Neural progenitor cell (in vitro differentiated cells): ENCODE data around the gene SELENOM. TPM values are rescaled to one million over a fixed set of nuclear protein-coding genes. Genes with fewer than 3 reads are reported as not detected.

ENCODE experiments used
- DNase-seq: peaks from one replicate; pipeline ENCODE4 v3.0.0-alpha.2; 2016; ENCODE audit warnings: low spot score
- H2AFZ ChIP-seq: fragments of 200-600 bp; sonication (generic); replicated peaks from 2 replicates; pipeline ENCODE4 v1.6.1; 2016; ENCODE audit warnings: antibody characterized with exemption
- H3F3A ChIP-seq: fragments of 200-600 bp; sonication (generic); 2 replicates; pipeline ENCODE4 v1.6.1; 2016; ENCODE audit warnings: antibody characterized with exemption, low read depth
- H3K27ac ChIP-seq: fragments of 200-600 bp; sonication (generic); 2 replicates; pipeline ENCODE4 v1.5.1; 2016; ENCODE audit warnings: mild to moderate bottlenecking
- H3K27me3 ChIP-seq: fragments of 200-600 bp; sonication (generic); 2 replicates; pipeline ENCODE4 v1.6.1; 2016; ENCODE audit warnings: mild to moderate bottlenecking, moderate library complexity
- H3K36me3 ChIP-seq: fragments of 200-600 bp; sonication (generic); 2 replicates; pipeline ENCODE4 v1.5.1; 2016
- H3K4me1 ChIP-seq: fragments of 200-600 bp; sonication (generic); 2 replicates; pipeline ENCODE4 v1.6.1; 2016; ENCODE audit warnings: mixed run types
- H3K4me2 ChIP-seq: fragments of 200-600 bp; sonication (generic); 2 replicates; pipeline ENCODE4 v1.6.1; 2016
- H3K4me3 ChIP-seq: fragments of 200-600 bp; sonication (generic); 2 replicates; pipeline ENCODE4 v1.5.1; 2016
- H3K79me2 ChIP-seq: fragments of 200-600 bp; sonication (generic); 2 replicates; pipeline ENCODE4 v1.6.1; 2016; ENCODE audit warnings: low read depth
- H3K9ac ChIP-seq: fragments of 200-600 bp; sonication (generic); 2 replicates; pipeline ENCODE4 v1.6.1; 2016
- H3K9me3 ChIP-seq: fragments of 200-600 bp; sonication (generic); 2 replicates; pipeline ENCODE4 v1.5.1; 2016; ENCODE audit warnings: low read depth
- H4K20me1 ChIP-seq: fragments of 200-600 bp; sonication (generic); 2 replicates; pipeline ENCODE4 v1.6.1; 2016; ENCODE audit warnings: low read depth
- H3K27ac Mint-ChIP-seq: 3 replicates; pipeline ENCODE4 v1.8.0; 2021; ENCODE audit warnings: mixed read lengths
- H3K27me3 Mint-ChIP-seq: 2 replicates; pipeline ENCODE4 v1.8.0; 2022; ENCODE audit warnings: low read depth, mild to moderate bottlenecking, inconsistent platforms, moderate library complexity, mixed read lengths; ENCODE audit not compliant: insufficient read depth
- H3K36me3 Mint-ChIP-seq: 3 replicates; pipeline ENCODE4 v1.8.0; 2021; ENCODE audit warnings: mixed read lengths
- H3K4me1 Mint-ChIP-seq: 3 replicates; pipeline ENCODE4 v1.8.0; 2021; ENCODE audit warnings: mixed read lengths
- H3K4me3 Mint-ChIP-seq: 3 replicates; pipeline ENCODE4 v1.8.0; 2021; ENCODE audit warnings: mild to moderate bottlenecking, moderate library complexity, mixed read lengths
- H3K9me3 Mint-ChIP-seq: 3 replicates; pipeline ENCODE4 v1.8.0; 2020; ENCODE audit warnings: mixed read lengths
- CTCF ChIP-seq: fragments of 200-600 bp; sonication (generic); IDR thresholded peaks from 2 replicates; pipeline ENCODE4 v1.5.1; 2017; ENCODE audit warnings: antibody characterized with exemption, mild to moderate bottlenecking
- EZH2 ChIP-seq: fragments of 200-600 bp; sonication (generic); IDR thresholded peaks from 2 replicates; pipeline ENCODE4 v1.6.1; 2017; ENCODE audit warnings: antibody characterized with exemption, mild to moderate bottlenecking, moderate library complexity
- EZH2phosphoT487 ChIP-seq: fragments of 200-600 bp; sonication (generic); IDR thresholded peaks from 2 replicates; pipeline ENCODE4 v1.6.1; 2017; ENCODE audit warnings: antibody characterized with exemption
- total RNA-seq: library from RNA; depleted of rRNA; stranded (reverse); fragments of >200 nt; gene quantifications from 2 replicates; pipeline ENCODE4 v1.2.3, GENCODE V29; 2015; ENCODE audit warnings: low replicate concordance

Gene SELENOM
- total RNA-seq, 1 donor from 2014 or later = 7.4 TPM

- Mint-ChIP-seq H3K9me3 (peaks cover 6% of the 10 kb centered on the region), H3K27me3 (peaks cover 13% of the 10 kb centered on the region), H3K4me1 (peaks cover 25% of the 10 kb centered on the region), H3K4me3 (no peak overlapping the region), H3K36me3 (peaks cover 3% of the 10 kb centered on the region), H3K27ac (no peak overlapping the region)
- no peaks in the 10 kb centered on the region for H3K79me2 ChIP-seq
- H3K4me2 ChIP-seq = peak overlapping the region; percentile 83
- peak overlapping the region; percentile 45 for H3K4me3 ChIP-seq
- H3K27ac ChIP-seq = no peak overlapping the region
- H2AFZ ChIP-seq = no peak overlapping the region
- H3K4me1 ChIP-seq = peaks cover 15% of the 10 kb centered on the region
- no peaks in the 10 kb centered on the region for H4K20me1 ChIP-seq
- no peak for TF ChIP-seq EZH2phosphoT487
- TF ChIP-seq EZH2 = no peak
- no peak for TF ChIP-seq CTCF
- H3K9me3 ChIP-seq = no peaks in the 10 kb centered on the region
- H3K9ac ChIP-seq = no peak overlapping the region
- H3K36me3 ChIP-seq = no peaks in the 10 kb centered on the region
- H3F3A ChIP-seq = peaks cover 4% of the 10 kb centered on the region
- DNase-seq = no peak
- H3K27me3 ChIP-seq = peaks cover 8% of the 10 kb centered on the region
Measured at GRCh38 chr22:31140746-31141145, 33.4 kb upstream of the SELENOM start.

GRCh38 chr22:31139866-31140716, 32.7 kb upstream of the SELENOM start, which contains the start of gene PLA2G3:
PLA2G3 (minus strand) TSS chr22:31140508; CDS start chr22:31140354, 154 bp downstream.
- Histone ChIP-seq H3K4me2 (peak within 1 kb of the TSS; percentile 83), H3K4me1 (peaks cover 15% of the 10 kb centered on the region), H3K9ac (no peak within 1 kb of the TSS), H3K36me3 (no peaks in the 10 kb centered on the region), H3F3A (peaks cover 4% of the 10 kb centered on the region), H3K27ac (no peak within 1 kb of the TSS), H2AFZ (peak within 1 kb of the TSS; percentile 13), H4K20me1 (no peaks in the 10 kb centered on the region), H3K9me3 (no peaks in the 10 kb centered on the region), H3K27me3 (peaks cover 8% of the 10 kb centered on the region), H3K79me2 (no peaks in the 10 kb centered on the region), H3K4me3 (peak within 1 kb of the TSS; percentile 45)
- peak within 1 kb of the TSS; percentile 72 for H3K27ac Mint-ChIP-seq
- peak within 1 kb of the TSS; percentile 92 for H3K4me3 Mint-ChIP-seq
- peaks cover 25% of the 10 kb centered on the region for H3K4me1 Mint-ChIP-seq
- H3K27me3 Mint-ChIP-seq = peaks cover 13% of the 10 kb centered on the region
- DNase-seq = peak; percentile 94
- no peak for TF ChIP-seq EZH2
- TF ChIP-seq CTCF = peak; percentile 43
- TF ChIP-seq EZH2phosphoT487 = no peak
- peaks cover 3% of the 10 kb centered on the region for H3K9me3 Mint-ChIP-seq
- H3K36me3 Mint-ChIP-seq = peaks cover 3% of the 10 kb centered on the region

GRCh38 chr22:31139066-31139465, 31.7 kb upstream of the SELENOM start:
- TF ChIP-seq EZH2phosphoT487 (no peak), CTCF (no peak), EZH2 (no peak)
- peaks cover 25% of the 10 kb centered on the region for H3K4me1 Mint-ChIP-seq
- H3K27ac ChIP-seq = no peak overlapping the region

More at GRCh38 chr22:31139066-31139465, 31.7 kb upstream of the SELENOM start:
- Histone ChIP-seq H3K9ac (no peak overlapping the region), H3K4me1 (peaks cover 15% of the 10 kb centered on the region), H3K36me3 (no peaks in the 10 kb centered on the region), H3K4me3 (no peak overlapping the region), H3K9me3 (no peaks in the 10 kb centered on the region), H2AFZ (no peak overlapping the region), H3K79me2 (no peaks in the 10 kb centered on the region), H3K27me3 (peaks cover 8% of the 10 kb centered on the region), H3F3A (peaks cover 4% of the 10 kb centered on the region), H4K20me1 (no peaks in the 10 kb centered on the region), H3K4me2 (peak overlapping the region; percentile 83)
- no peak for DNase-seq
- H3K27me3 Mint-ChIP-seq = peaks cover 15% of the 10 kb centered on the region
- peaks cover 7% of the 10 kb centered on the region for H3K36me3 Mint-ChIP-seq
- no peaks in the 10 kb centered on the region for H3K9me3 Mint-ChIP-seq
- H3K27ac Mint-ChIP-seq = peak overlapping the region; percentile 57
- peak overlapping the region; percentile 92 for H3K4me3 Mint-ChIP-seq
